T-cell (primary cell): ENCODE results near the gene AAGAB. TPM values are rescaled to one million over a fixed set of nuclear protein-coding genes. Genes with fewer than 3 reads are reported as not detected.

Experiments used
- total RNA-seq, 35 experiments: library from RNA in 6 of 35; stranded (reverse) in 6 of 35; fragments of 120-200 nt in 1 of 35; gene quantifications; one replicate each; pipeline versions ENCODE4 v1.2.1 to v1.2.4 and lab custom pipeline; 2013 to 2026

The AAGAB gene
- total RNA-seq, 5 donors from 2014 or later (not counting 1 experiment from before 2014, with no cell fraction given): 21.9 to 28.4 (median 23.6) TPM

Other genes starting within 250 kb of the AAGAB start
- 100 to 1,000 TPM in 3 of 5 donors, 10 to 100 TPM in 2; 55.4 to 159 (median 110) TPM for gene SMAD3, start 189.1 kb downstream of the AAGAB start, total RNA-seq
- 1 to 10 TPM in 4 of 5 donors, under 1 TPM in 1; 0.43 to 2.6 (median 1.3) TPM for gene IQCH, start 125 bp upstream of the AAGAB start, total RNA-seq